Measurements from ENCODE around the gene HNRNPH1. TPM values are rescaled to one million over a fixed set of nuclear protein-coding genes. Genes with fewer than 3 reads are reported as not detected.

HNRNPH1 gene
- total RNA-seq, 1 experiment from 2014 or later, result 723 TPM

GRCh38 chr5:179624841-179625271, 1.4 kb upstream of the HNRNPH1 start:
- no peaks in the 10 kb centered on the region for H3K9me2 ChIP-seq (ENCODE audit: insufficient read depth)
- CTCF ChIA-PET, result interaction anchor here (0.5 kb wide), 1 partner anchor 194 kb away, joined by 3 read pairs; no protein-coding TSS in a partner anchor

GRCh38 chr5:179623906-179624741, 653 bp upstream of the HNRNPH1 start:
- no peaks in the 10 kb centered on the region for H3K27me3 ChIP-seq (ENCODE audit: insufficient read depth, low read depth)
- H3K9me2 ChIP-seq (ENCODE audit: insufficient read depth), result no peaks in the 10 kb centered on the region
- ChIA-PET POLR2A (ENCODE audit: unreplicated experiment) (interaction anchor here (0.6 to 1.0 kb wide), 14 partner anchors 15 to 1471 kb away, joined by 3 to 11 read pairs (median 4); partner anchors contain the start of genes MAML1, NHP2 and SQSTM1), CTCF (interaction anchor here (0.5 to 0.7 kb wide), 3 partner anchors 9 to 1478 kb away, joined by 3 to 10 read pairs (median 9); no protein-coding TSS in a partner anchor)
- peaks cover 49% of the 10 kb centered on the region for H3F3A ChIP-seq (ENCODE audit: insufficient read depth, low read depth)
- H3K4me3 ChIP-seq, result peak overlapping the region; percentile 95
- DNase-seq, result peak; percentile 57 to 64
- BruUV-seq (replicated peaks), result TSS peak; percentile 94
- H4K20me1 ChIP-seq (ENCODE audit: insufficient read depth), result peaks cover 35% of the 10 kb centered on the region
- H3K27ac ChIP-seq, result peak overlapping the region; percentile 72
- peaks cover 35% of the 10 kb centered on the region for H3K4me1 ChIP-seq (replicated peaks; ENCODE audit: insufficient read depth)
- peak overlapping the region; percentile 98 for H2AFZ ChIP-seq
- H3K9me3 ChIP-seq (ENCODE audit: insufficient read depth, low read depth), result no peaks in the 10 kb centered on the region
- peaks cover 51% of the 10 kb centered on the region for H3K79me2 ChIP-seq (ENCODE audit: low read depth)
- peak overlapping the region; percentile 79 for H3K4me2 ChIP-seq
- no peak for TF ChIP-seq EZH2 (IDR thresholded peaks at IDR 0.05; ENCODE audit: low read depth)
- TF ChIP-seq, protein P1, sequence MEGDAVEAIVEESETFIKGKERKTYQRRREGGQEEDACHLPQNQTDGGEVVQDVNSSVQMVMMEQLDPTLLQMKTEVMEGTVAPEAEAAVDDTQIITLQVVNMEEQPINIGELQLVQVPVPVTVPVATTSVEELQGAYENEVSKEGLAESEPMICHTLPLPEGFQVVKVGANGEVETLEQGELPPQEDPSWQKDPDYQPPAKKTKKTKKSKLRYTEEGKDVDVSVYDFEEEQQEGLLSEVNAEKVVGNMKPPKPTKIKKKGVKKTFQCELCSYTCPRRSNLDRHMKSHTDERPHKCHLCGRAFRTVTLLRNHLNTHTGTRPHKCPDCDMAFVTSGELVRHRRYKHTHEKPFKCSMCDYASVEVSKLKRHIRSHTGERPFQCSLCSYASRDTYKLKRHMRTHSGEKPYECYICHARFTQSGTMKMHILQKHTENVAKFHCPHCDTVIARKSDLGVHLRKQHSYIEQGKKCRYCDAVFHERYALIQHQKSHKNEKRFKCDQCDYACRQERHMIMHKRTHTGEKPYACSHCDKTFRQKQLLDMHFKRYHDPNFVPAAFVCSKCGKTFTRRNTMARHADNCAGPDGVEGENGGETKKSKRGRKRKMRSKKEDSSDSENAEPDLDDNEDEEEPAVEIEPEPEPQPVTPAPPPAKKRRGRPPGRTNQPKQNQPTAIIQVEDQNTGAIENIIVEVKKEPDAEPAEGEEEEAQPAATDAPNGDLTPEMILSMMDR (conservative IDR thresholded peaks at IDR 0.05), result no peak
- intact Hi-C loops (cut with micrococcal nuclease; ENCODE audit: unreplicated experiment), result loop anchor here (1.0 to 10.0 kb wide), 6 partner anchors 67 to 235 kb away; partner anchors contain the start of genes CANX, MAML1 and MRNIP
- H3K36me3 ChIP-seq (ENCODE audit: low read depth), result peaks cover 35% of the 10 kb centered on the region

More at GRCh38 chr5:179624841-179625271, 1.4 kb upstream of the HNRNPH1 start:
- H3K4me3 ChIP-seq, result peak overlapping the region; percentile 95
- H3K36me3 ChIP-seq (ENCODE audit: low read depth), result peaks cover 27% of the 10 kb centered on the region
- no TSS peak for BruUV-seq (replicated peaks)
- peak overlapping the region; percentile 79 for H3K4me2 ChIP-seq
- DNase-seq, result no peak
- TF ChIP-seq, protein P1 (conservative IDR thresholded peaks at IDR 0.05), result no peak
- TF ChIP-seq EZH2 (IDR thresholded peaks at IDR 0.05; ENCODE audit: low read depth), result no peak
- peaks cover 42% of the 10 kb centered on the region for H3F3A ChIP-seq (ENCODE audit: insufficient read depth, low read depth)
- H4K20me1 ChIP-seq (ENCODE audit: insufficient read depth), result peaks cover 28% of the 10 kb centered on the region
- peak overlapping the region; percentile 98 for H2AFZ ChIP-seq
- H3K27me3 ChIP-seq (ENCODE audit: insufficient read depth, low read depth), result no peaks in the 10 kb centered on the region
- intact Hi-C loops (cut with micrococcal nuclease; ENCODE audit: unreplicated experiment), result loop anchor here (5.0 to 10.0 kb wide), 3 partner anchors 68 to 172 kb away; partner anchors contain the start of gene MAML1
- no peaks in the 10 kb centered on the region for H3K9me3 ChIP-seq (ENCODE audit: insufficient read depth, low read depth)
- POLR2A ChIA-PET (ENCODE audit: unreplicated experiment), result interaction anchor here (0.6 kb wide), 1 partner anchor 66 kb away, joined by 3 read pairs; no protein-coding TSS in a partner anchor
- peaks cover 28% of the 10 kb centered on the region for H3K4me1 ChIP-seq (replicated peaks; ENCODE audit: insufficient read depth)
- H3K79me2 ChIP-seq (ENCODE audit: low read depth), result peaks cover 44% of the 10 kb centered on the region
- H3K27ac ChIP-seq, result peak overlapping the region; percentile 72; the same call in 1 of the 2 replicates

GRCh38 chr5:179621551-179622214, 1.8 kb downstream of the HNRNPH1 start:
- Histone ChIP-seq H2AFZ (no peak overlapping the region), H3K4me3 (peak overlapping the region; percentile 95), H3K9me3 (ENCODE audit: insufficient read depth, low read depth) (no peaks in the 10 kb centered on the region), H3K79me2 (ENCODE audit: low read depth) (peaks cover 75% of the 10 kb centered on the region), H3K27me3 (ENCODE audit: insufficient read depth, low read depth) (no peaks in the 10 kb centered on the region), H3F3A (ENCODE audit: insufficient read depth, low read depth) (peaks cover 71% of the 10 kb centered on the region), H3K4me2 (peak overlapping the region; percentile 82), H3K9me2 (ENCODE audit: insufficient read depth) (no peaks in the 10 kb centered on the region), H3K4me1 (replicated peaks; ENCODE audit: insufficient read depth) (peaks cover 36% of the 10 kb centered on the region), H4K20me1 (ENCODE audit: insufficient read depth) (peaks cover 60% of the 10 kb centered on the region), H3K36me3 (ENCODE audit: low read depth) (peaks cover 59% of the 10 kb centered on the region), H3K27ac (no peak overlapping the region)
- no peak for TF ChIP-seq EZH2 (IDR thresholded peaks at IDR 0.05; ENCODE audit: low read depth)
- TF ChIP-seq, protein P1 (conservative IDR thresholded peaks at IDR 0.05), result 0 out of 2 replicates have a peak, but pooled peaks have one; percentile 19
- intact Hi-C loops (cut with micrococcal nuclease; ENCODE audit: unreplicated experiment), result loop anchor here (2.0 to 10.0 kb wide), 5 partner anchors 64 to 237 kb away; partner anchors contain the start of genes MAML1 and MRNIP
- no peak for DNase-seq
- CTCF ChIA-PET, result no interaction called here
- POLR2A ChIA-PET (ENCODE audit: unreplicated experiment), result interaction anchor here (0.5 to 0.6 kb wide), 3 partner anchors 64 to 128 kb away, joined by 3 to 6 read pairs (median 3); no protein-coding TSS in a partner anchor
- BruUV-seq (replicated peaks), result TSS peak; percentile 45
